H9 (cell line): ENCODE measurements around the gene TCOF1. TPM values are rescaled to one million over a fixed set of nuclear protein-coding genes. Genes with fewer than 3 reads are reported as not detected.

Source experiments
- DNase-seq: peaks from one replicate; pipeline ENCODE4 v3.0.0-alpha.2; 2017
- H2AFZ ChIP-seq: one replicate; pipeline ENCODE4 v1.6.1; 2013; ENCODE audit warnings: mild to moderate bottlenecking, low read length, control low read depth, moderate library complexity
- H2AK5ac ChIP-seq: 2 replicates; pipeline ENCODE4 v1.6.1; 2013; ENCODE audit warnings: low read length, control low read depth, mixed read lengths; ENCODE audit not compliant: insufficient read length
- H2BK120ac ChIP-seq: one replicate; pipeline ENCODE4 v1.6.1; 2013; ENCODE audit warnings: low read depth, mild to moderate bottlenecking, low read length, control low read depth, inconsistent platforms; ENCODE audit not compliant: poor library complexity, severe bottlenecking
- H2BK12ac ChIP-seq: 2 replicates; pipeline ENCODE4 v1.6.1; 2013; ENCODE audit warnings: low read length, control low read depth, mixed read lengths, low read depth; ENCODE audit not compliant: insufficient read length
- H2BK15ac ChIP-seq: 2 replicates; pipeline ENCODE4 v1.6.1; 2013; ENCODE audit warnings: low read depth, low read length, control low read depth
- H2BK20ac ChIP-seq: one replicate; pipeline ENCODE4 v1.6.1; 2013; ENCODE audit warnings: low read depth, mild to moderate bottlenecking, low read length, control low read depth, inconsistent platforms; ENCODE audit not compliant: poor library complexity, severe bottlenecking
- H2BK5ac ChIP-seq: 2 replicates; pipeline ENCODE4 v1.6.1; 2013; ENCODE audit warnings: low read length, control low read depth, mixed read lengths; ENCODE audit not compliant: insufficient read length
- H3K14ac ChIP-seq: 2 replicates; pipeline ENCODE4 v1.6.1; 2013; ENCODE audit warnings: low read length, control low read depth; ENCODE audit not compliant: insufficient read depth
- H3K18ac ChIP-seq: 2 replicates; pipeline ENCODE4 v1.6.1; 2013; ENCODE audit warnings: low read depth, mild to moderate bottlenecking, mixed read lengths, low read length, control low read depth; ENCODE audit not compliant: insufficient read length
- H3K23ac ChIP-seq: 2 replicates; pipeline ENCODE4 v1.6.1; 2013; ENCODE audit warnings: low read length, control low read depth, mixed read lengths, low read depth; ENCODE audit not compliant: insufficient read length
- H3K23me2 ChIP-seq: 2 replicates; pipeline ENCODE4 v1.6.1; 2013; ENCODE audit warnings: low read depth, mild to moderate bottlenecking, mixed read lengths, low read length, control low read depth; ENCODE audit not compliant: insufficient read length, poor library complexity, severe bottlenecking
- H3K27ac ChIP-seq: 2 replicates; pipeline ENCODE4 v1.5.1; 2013; ENCODE audit warnings: low read length, control low read depth, mixed read lengths, low read depth; ENCODE audit not compliant: insufficient read length
- H3K27me3 ChIP-seq: 2 replicates; pipeline ENCODE4 v1.6.1; 2013; ENCODE audit warnings: low read length, control low read depth, inconsistent platforms; ENCODE audit not compliant: insufficient read depth
- H3K4ac ChIP-seq: 2 replicates; pipeline ENCODE4 v1.6.1; 2013; ENCODE audit warnings: low read depth, mild to moderate bottlenecking, control low read depth, inconsistent platforms, low read length, moderate library complexity
- H3K4me1 ChIP-seq: 2 replicates; pipeline ENCODE4 v1.6.1; 2013; ENCODE audit warnings: low read length, control low read depth, inconsistent platforms; ENCODE audit not compliant: insufficient read depth
- H3K4me2 ChIP-seq: 2 replicates; pipeline ENCODE4 v1.6.1; 2013; ENCODE audit warnings: low read length, control low read depth, mixed read lengths; ENCODE audit not compliant: insufficient read length, insufficient read depth
- H3K56ac ChIP-seq: 2 replicates; pipeline ENCODE4 v1.6.1; 2013; ENCODE audit warnings: low read depth, mild to moderate bottlenecking, mixed read lengths, low read length, control low read depth; ENCODE audit not compliant: insufficient read length
- H3K79me1 ChIP-seq: 2 replicates; pipeline ENCODE4 v1.6.1; 2013; ENCODE audit warnings: low read depth, mild to moderate bottlenecking, moderate library complexity, low read length, control low read depth, inconsistent platforms; ENCODE audit not compliant: insufficient read depth, poor library complexity, severe bottlenecking
- H3K79me2 ChIP-seq: 2 replicates; pipeline ENCODE4 v1.6.1; 2013; ENCODE audit warnings: low read length, control low read depth, inconsistent platforms; ENCODE audit not compliant: insufficient read depth
- H3K9ac ChIP-seq: 2 replicates; pipeline ENCODE4 v1.6.1; 2013; ENCODE audit warnings: low read length, control low read depth, mixed read lengths; ENCODE audit not compliant: insufficient read length; ENCODE audit errors: extremely low read depth
- H3K9me3 ChIP-seq: one replicate; pipeline ENCODE4 v1.6.1; 2013; ENCODE audit warnings: low read depth, low read length, inconsistent platforms; ENCODE audit not compliant: control insufficient read depth
- H3T11ph ChIP-seq: one replicate; pipeline ENCODE4 v1.6.1; 2013; ENCODE audit warnings: mild to moderate bottlenecking, low read length, control low read depth, inconsistent platforms
- H4K20me1 ChIP-seq: one replicate; pipeline ENCODE4 v1.6.1; 2013; ENCODE audit not compliant: control insufficient read depth, insufficient read length, insufficient read depth
- H4K5ac ChIP-seq: 2 replicates; pipeline ENCODE4 v1.6.1; 2013; ENCODE audit warnings: low read depth, mild to moderate bottlenecking, mixed read lengths, low read length, control low read depth; ENCODE audit not compliant: insufficient read length
- H4K8ac ChIP-seq: replicated peaks from 2 replicates; pipeline ENCODE4 v1.6.1; 2013; ENCODE audit warnings: low read length, control low read depth, mixed read lengths, low read depth; ENCODE audit not compliant: insufficient read length
- H4K91ac ChIP-seq: 2 replicates; pipeline ENCODE4 v1.6.1; 2013; ENCODE audit warnings: low read depth, mild to moderate bottlenecking, moderate library complexity, mixed read lengths, low read length, control low read depth; ENCODE audit not compliant: insufficient read length
- H3K27ac Mint-ChIP-seq, 3 experiments: 2 replicates in 2 of 3; 3 replicates in 1 of 3; pipeline ENCODE4 v1.8.0; 2020 to 2021; ENCODE audit warnings: mixed read lengths in 3 of 3, mild to moderate bottlenecking in 1 of 3, moderate library complexity in 1 of 3
- H3K27me3 Mint-ChIP-seq: 2 replicates; pipeline ENCODE4 v1.8.0; 2021; ENCODE audit warnings: low read depth, mild to moderate bottlenecking, moderate library complexity, mixed read lengths
- H3K36me3 Mint-ChIP-seq, 3 experiments: 2 replicates in 2 of 3; 3 replicates in 1 of 3; pipeline ENCODE4 v1.8.0; 2020 to 2021; ENCODE audit warnings: low read depth in 3 of 3, mixed read lengths in 3 of 3; ENCODE audit not compliant: insufficient read depth in 1 of 3
- H3K4me1 Mint-ChIP-seq, 2 experiments: 2 replicates each; pipeline ENCODE4 v1.8.0; 2020; ENCODE audit warnings: mixed read lengths in 2 of 2
- H3K4me3 Mint-ChIP-seq, 2 experiments: 2 replicates in 1 of 2; 3 replicates in 1 of 2; pipeline ENCODE4 v1.8.0; 2020 to 2021; ENCODE audit warnings: mild to moderate bottlenecking in 2 of 2, mixed read lengths in 2 of 2, moderate library complexity in 1 of 2
- H3K9me3 Mint-ChIP-seq, 2 experiments: 2 replicates in 1 of 2; 3 replicates in 1 of 2; pipeline ENCODE4 v1.8.0; 2020; ENCODE audit warnings: mild to moderate bottlenecking in 2 of 2, mixed read lengths in 2 of 2, moderate library complexity in 1 of 2
- WGBS: extraction: QIAGEN DNeasy Blood & Tissue Kit; methylation state at CpG from one replicate; pipeline ENCODE4 v1.1.7; 2013; ENCODE audit warnings: missing lambda C conversion rate, low lambda C conversion rate, mixed read lengths; ENCODE audit not compliant: insufficient read length; ENCODE audit errors: extremely low coverage; 5-methylcytosine and 5-hydroxymethylcytosine counted together
- total RNA-seq: library from RNA; stranded (reverse); gene quantifications from 2 replicates; pipeline ENCODE4 v1.2.1, GENCODE V29; 2021
- TF ChIP-seq, protein P1 (sequence below): fragments of 200-600 bp; sonication (generic); conservative IDR thresholded peaks from 3 replicates; pipeline ENCODE4 v1.8.0; 2021; ENCODE audit warnings: antibody characterized with exemption, mild to moderate bottlenecking

The TCOF1 gene
- total RNA-seq, 1 experiment from 2014 or later = 128 TPM

DNA sequence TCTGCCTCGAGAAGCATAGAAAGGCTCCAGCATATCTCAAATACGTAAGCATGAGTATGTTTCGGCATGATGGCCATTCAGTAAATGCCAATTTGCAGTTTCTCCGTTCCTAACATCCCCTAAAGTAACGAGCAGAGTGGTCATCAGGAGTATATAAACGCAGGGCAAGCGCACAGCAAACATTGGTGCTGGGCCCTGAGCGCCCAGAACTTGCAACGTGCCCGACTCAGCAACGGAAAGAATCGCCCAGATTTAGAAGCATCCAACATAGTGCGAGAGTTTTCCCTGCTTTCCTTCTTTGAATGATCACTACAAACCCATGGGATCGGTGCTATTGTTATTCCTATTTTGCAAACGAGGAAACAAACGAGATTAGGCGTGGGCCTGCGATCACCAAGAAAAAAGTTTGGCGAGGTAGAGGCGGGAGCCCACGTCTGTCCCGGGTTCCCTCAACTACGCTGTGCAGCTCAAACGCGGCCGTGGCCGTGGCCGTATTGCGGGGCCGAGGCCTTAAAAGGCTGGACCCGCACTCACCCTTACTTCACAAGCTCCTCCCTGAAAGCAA is 91.5 kb downstream of the TCOF1 start:
- H3K4me1 ChIP-seq = no peaks in the 10 kb centered on the region
- no peaks in the 10 kb centered on the region for H4K20me1 ChIP-seq
- Mint-ChIP-seq H3K27me3 (no peaks in the 10 kb centered on the region), H3K36me3 (peaks cover 53 to 57% (median 53%) of the 10 kb centered on the region in 3 experiments), H3K4me3 (peak overlapping the region; percentile 98 to 100), H3K9me3 (peaks cover 3% of the 10 kb centered on the region in 2 experiments), H3K4me1 (peaks cover 14 to 30% of the 10 kb centered on the region in 2 experiments), H3K27ac (peak overlapping the region; percentile 100)
- H3K23me2 ChIP-seq = peaks cover 8% of the 10 kb centered on the region
- no peak overlapping the region for H2AFZ ChIP-seq
- H3K79me1 ChIP-seq = peaks cover 3% of the 10 kb centered on the region
- no peak overlapping the region for H2BK20ac ChIP-seq
- H2BK12ac ChIP-seq = no peak overlapping the region
- peak overlapping the region; percentile 5 for H3K23ac ChIP-seq
- H3K9ac ChIP-seq = peak overlapping the region; percentile 100
- H4K5ac ChIP-seq = peak overlapping the region; percentile 79
- peak overlapping the region; percentile 54 for H3K18ac ChIP-seq
- no peak overlapping the region for H2BK15ac ChIP-seq
- peaks cover 16% of the 10 kb centered on the region; the same call in 1 of the 2 replicates for H3K79me2 ChIP-seq
- DNase-seq = no peak
- H3K4me2 ChIP-seq = peak overlapping the region; percentile 95
- peak overlapping the region; percentile 24 for H4K91ac ChIP-seq
- H3K27ac ChIP-seq = peak overlapping the region; percentile 62
- H3K56ac ChIP-seq = peak overlapping the region; percentile 56
- TF ChIP-seq, protein P1, sequence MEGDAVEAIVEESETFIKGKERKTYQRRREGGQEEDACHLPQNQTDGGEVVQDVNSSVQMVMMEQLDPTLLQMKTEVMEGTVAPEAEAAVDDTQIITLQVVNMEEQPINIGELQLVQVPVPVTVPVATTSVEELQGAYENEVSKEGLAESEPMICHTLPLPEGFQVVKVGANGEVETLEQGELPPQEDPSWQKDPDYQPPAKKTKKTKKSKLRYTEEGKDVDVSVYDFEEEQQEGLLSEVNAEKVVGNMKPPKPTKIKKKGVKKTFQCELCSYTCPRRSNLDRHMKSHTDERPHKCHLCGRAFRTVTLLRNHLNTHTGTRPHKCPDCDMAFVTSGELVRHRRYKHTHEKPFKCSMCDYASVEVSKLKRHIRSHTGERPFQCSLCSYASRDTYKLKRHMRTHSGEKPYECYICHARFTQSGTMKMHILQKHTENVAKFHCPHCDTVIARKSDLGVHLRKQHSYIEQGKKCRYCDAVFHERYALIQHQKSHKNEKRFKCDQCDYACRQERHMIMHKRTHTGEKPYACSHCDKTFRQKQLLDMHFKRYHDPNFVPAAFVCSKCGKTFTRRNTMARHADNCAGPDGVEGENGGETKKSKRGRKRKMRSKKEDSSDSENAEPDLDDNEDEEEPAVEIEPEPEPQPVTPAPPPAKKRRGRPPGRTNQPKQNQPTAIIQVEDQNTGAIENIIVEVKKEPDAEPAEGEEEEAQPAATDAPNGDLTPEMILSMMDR = no peak
- WGBS = no CpG with 5 or more reads among the region's 31 CpGs
- H3K14ac ChIP-seq = peak overlapping the region; percentile 82
- H3T11ph ChIP-seq = no peak overlapping the region
- H2BK5ac ChIP-seq = no peak overlapping the region
- no peaks in the 10 kb centered on the region for H3K9me3 ChIP-seq
- H4K8ac ChIP-seq = no peak overlapping the region
- H2AK5ac ChIP-seq = no peak overlapping the region
- H3K27me3 ChIP-seq = no peaks in the 10 kb centered on the region
- H3K4ac ChIP-seq = no peak overlapping the region; the same call in 1 of the 2 replicates
- H2BK120ac ChIP-seq = no peak overlapping the region

Other genes with a start within 250 kb of the TCOF1 start
- 2.2 and 3.9 TPM in 2 replicates for gene PDGFRB, start 201.9 kb upstream of the TCOF1 start, total RNA-seq
- gene CDX1, start 190.9 kb upstream of the TCOF1 start, total RNA-seq = 0.22 TPM in 1 of 2 replicates, not detected in the other
- not detected in 2 replicates for gene SLC6A7, start 167.6 kb upstream of the TCOF1 start, total RNA-seq
- 0.15 and 0.33 TPM in 2 replicates for gene CAMK2A, start 67.9 kb upstream of the TCOF1 start, total RNA-seq
- 1.3 and 1.7 TPM in 2 replicates for gene ARSI, start 54.8 kb upstream of the TCOF1 start, total RNA-seq
- gene CD74, start 55.2 kb downstream of the TCOF1 start, total RNA-seq = 19.5 and 19.9 TPM in 2 replicates
- 2,533 and 2,603 TPM in 2 replicates for gene RPS14, start 92.0 kb downstream of the TCOF1 start, total RNA-seq
- gene NDST1, start 150.4 kb downstream of the TCOF1 start, total RNA-seq = 59.2 and 65.5 TPM in 2 replicates